Liver (tissue), 9 donors: ENCODE results near the gene LRTM1. TPM values are rescaled to one million over a fixed set of nuclear protein-coding genes. Genes with fewer than 3 reads are reported as not detected.

Source experiments
- DNase-seq: peaks from one replicate; pipeline ENCODE4 v3.0.0-alpha.2; 2017; ENCODE audit warnings: low spot score
- H3K27ac ChIP-seq, 2 donors: one replicate each; pipeline ENCODE4 v1.7.0; 2013; ENCODE audit warnings: inconsistent platforms in 2 of 2, low read length in 2 of 2, control low read depth in 1 of 2, low read depth in 1 of 2, mild to moderate bottlenecking in 1 of 2
- H3K27me3 ChIP-seq, 4 donors: one replicate each; pipeline versions ENCODE4 v1.6.1 to v1.7.0; 2013; ENCODE audit warnings: low read length in 3 of 4, inconsistent platforms in 1 of 4, mild to moderate bottlenecking in 1 of 4, moderate library complexity in 1 of 4; ENCODE audit not compliant: control insufficient read depth in 4 of 4, insufficient read depth in 4 of 4
- H3K36me3 ChIP-seq, 4 donors: one replicate each; pipeline versions ENCODE4 v1.6.1 to v1.7.0; 2013; ENCODE audit warnings: low read length in 3 of 4, mild to moderate bottlenecking in 3 of 4, low read depth in 1 of 4, moderate library complexity in 1 of 4; ENCODE audit not compliant: control insufficient read depth in 4 of 4, insufficient read depth in 3 of 4
- H3K4me1 ChIP-seq, 4 donors: one replicate each; pipeline versions ENCODE4 v1.6.1 to v1.7.0; 2013; ENCODE audit warnings: low read length in 3 of 4, mild to moderate bottlenecking in 3 of 4, moderate library complexity in 1 of 4; ENCODE audit not compliant: control insufficient read depth in 4 of 4, insufficient read depth in 4 of 4
- H3K4me3 ChIP-seq, 3 donors: one replicate each; pipeline versions ENCODE4 v1.6.1 to v1.7.0; 2013; ENCODE audit warnings: low read length in 3 of 3, control low read depth in 1 of 3, low read depth in 1 of 3, mild to moderate bottlenecking in 1 of 3
- H3K9ac ChIP-seq, 2 donors: one replicate each; pipeline ENCODE4 v1.7.0; 2013; ENCODE audit warnings: low read length in 2 of 2, mild to moderate bottlenecking in 2 of 2, moderate library complexity in 2 of 2, control low read depth in 1 of 2, low read depth in 1 of 2
- H3K9me3 ChIP-seq, 4 donors: one replicate each; pipeline versions ENCODE4 v1.6.1 to v1.7.0; 2013; ENCODE audit warnings: low read length in 3 of 4; ENCODE audit not compliant: control insufficient read depth in 4 of 4
- EGR1 ChIP-seq, 2 donors: IDR thresholded peaks; 2 replicates each; pipeline ENCODE4 v1.6.1; 2016 to 2018; ENCODE audit warnings: antibody characterized with exemption in 2 of 2, low read depth in 2 of 2
- GABPA ChIP-seq, 2 donors: IDR thresholded peaks in 1 of 2; conservative IDR thresholded peaks in 1 of 2; 2 replicates each; pipeline ENCODE4 v1.6.1; 2016; ENCODE audit warnings: antibody characterized with exemption in 2 of 2, mild to moderate bottlenecking in 1 of 2, moderate library complexity in 1 of 2
- HNF4A ChIP-seq, 2 donors: conservative IDR thresholded peaks; 2 replicates each; pipeline ENCODE4 v1.6.1; 2016; ENCODE audit warnings: antibody characterized with exemption in 2 of 2, mild to moderate bottlenecking in 2 of 2
- HNF4G ChIP-seq: IDR thresholded peaks from 2 replicates; pipeline ENCODE4 v1.6.1; 2016; ENCODE audit warnings: antibody characterized with exemption
- JUND ChIP-seq, 2 donors: IDR thresholded peaks; 2 replicates each; pipeline ENCODE4 v1.6.1; 2016; ENCODE audit warnings: antibody characterized with exemption in 2 of 2
- NR2F2 ChIP-seq: IDR thresholded peaks from 2 replicates; pipeline ENCODE4 v1.6.1; 2016; ENCODE audit warnings: antibody characterized with exemption
- RAD21 ChIP-seq, 2 donors: IDR thresholded peaks; 2 replicates each; pipeline ENCODE4 v1.6.1; 2016; ENCODE audit warnings: antibody characterized with exemption in 2 of 2, mild to moderate bottlenecking in 2 of 2
- RXRA ChIP-seq, 2 donors: IDR thresholded peaks; 2 replicates each; pipeline ENCODE4 v1.6.1; 2017 to 2018; ENCODE audit warnings: antibody characterized with exemption in 2 of 2, mild to moderate bottlenecking in 1 of 2
- SP1 ChIP-seq: IDR thresholded peaks from 2 replicates; pipeline ENCODE4 v1.6.1; 2018; ENCODE audit warnings: antibody characterized with exemption, mild to moderate bottlenecking
- YY1 ChIP-seq: IDR thresholded peaks from 2 replicates; pipeline ENCODE4 v1.6.1; 2016; ENCODE audit warnings: antibody characterized with exemption, mild to moderate bottlenecking
- WGBS: extraction: QIAGEN DNeasy Blood & Tissue Kit; methylation state at CpG from one replicate; pipeline ENCODE4 v1.1.7; 2013; 5-methylcytosine and 5-hydroxymethylcytosine counted together
- polyA plus RNA-seq, 2 donors: library from polyadenylated mRNA; stranded (reverse) in 1 of 2; unstranded in 1 of 2; fragments of 200-250 nt in 1 of 2; fragments of >200 nt in 1 of 2; fragmentation: Nextera tagmentation in 1 of 2; extraction: Ambion mirVana in 1 of 2; gene quantifications; one replicate each; pipeline versions ENCODE4 v1.2.1 to v1.2.3, GENCODE V29; 2013 to 2015
- total RNA-seq, 2 donors: library from RNA; depleted of rRNA; stranded (reverse); fragments of >200 nt; gene quantifications; one replicate each; pipeline ENCODE4 v1.2.3, GENCODE V29; 2014
- TF ChIP-seq, protein P1 (sequence below): fragments of 150-350 bp; IDR thresholded peaks from 2 replicates; pipeline ENCODE4 v1.5.1; 2017; ENCODE audit warnings: improper control_type of control experiment, low read depth, low read length; ENCODE audit not compliant: missing input control
- TF ChIP-seq, protein P2 (sequence below): IDR thresholded peaks from 2 replicates; pipeline ENCODE4 v1.6.1; 2016; ENCODE audit warnings: antibody characterized with exemption
- TF ChIP-seq, protein P3 (sequence below): IDR thresholded peaks from 2 replicates; pipeline ENCODE4 v1.6.1; 2016; ENCODE audit warnings: antibody characterized with exemption
- TF ChIP-seq, protein P4 (sequence below): IDR thresholded peaks from 2 replicates; pipeline ENCODE4 v1.6.1; 2016; ENCODE audit warnings: antibody characterized with exemption, mild to moderate bottlenecking
- donor health status: healthy.
- donor health status: healthy.
- donor health status: healthy.
- donor health status: healthy.
- donor health status: healthy.

The LRTM1 gene
- total and polyA plus RNA-seq, 4 donors: not detected

DNA sequence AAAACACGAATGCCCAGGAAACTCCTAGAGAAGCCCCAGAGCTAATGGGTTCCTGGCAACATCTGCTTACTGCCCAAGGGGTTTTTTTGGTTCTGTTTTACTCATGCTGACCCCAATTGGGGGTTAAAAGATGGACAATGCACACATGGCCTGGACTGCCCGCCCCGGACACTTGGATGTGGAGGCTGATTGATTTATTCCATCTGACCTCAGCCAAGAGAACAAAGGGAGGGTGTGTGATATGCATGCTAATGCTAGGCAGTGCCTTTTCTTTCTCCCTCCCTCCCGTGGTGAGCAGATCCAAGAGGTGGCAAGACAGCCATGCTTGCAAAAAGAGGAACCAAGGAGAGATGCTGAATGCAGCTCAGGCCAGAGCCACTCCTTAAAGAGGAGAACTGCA lies 3.3 kb upstream of the LRTM1 start (continued):
- no peak for TF ChIP-seq RAD21 (IDR thresholded peaks at IDR 0.05)
- no peak for TF ChIP-seq JUND (IDR thresholded peaks at IDR 0.05)

DNA sequence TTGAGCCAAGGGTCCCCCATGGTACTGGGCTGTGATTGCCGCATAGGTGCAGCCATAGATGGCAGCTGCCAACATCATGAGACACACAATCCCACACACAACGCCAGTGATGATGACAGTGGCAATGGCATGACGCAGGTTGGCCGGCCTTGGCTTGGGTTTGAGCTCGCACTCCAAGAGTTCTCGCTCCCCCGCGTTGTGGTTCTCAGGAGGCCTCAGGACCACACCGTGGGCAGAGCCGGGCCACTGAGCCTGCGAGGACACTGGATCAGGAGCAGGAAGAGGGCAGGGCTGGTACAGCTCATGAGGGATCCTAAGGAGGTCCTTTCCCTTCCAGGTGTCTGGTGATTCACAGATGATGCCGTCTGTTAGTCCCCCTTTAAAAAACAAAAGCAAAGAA lies 9.3 kb downstream of the LRTM1 start:
- DNase-seq: no peak

More for the DNA sequence above, 9.3 kb downstream of the LRTM1 start:
- Histone ChIP-seq H3K4me3 (no peak overlapping the region), H3K27ac (no peak overlapping the region), H3K9ac (no peak overlapping the region), H3K27me3 (no peaks in the 10 kb centered on the region), H3K9me3 (no peaks in the 10 kb centered on the region), H3K36me3 (no peaks in the 10 kb centered on the region), H3K4me1 (no peaks in the 10 kb centered on the region)
- 92% methylated on average over 12 of the region's 12 CpGs for WGBS
- TF ChIP-seq, protein P1, sequence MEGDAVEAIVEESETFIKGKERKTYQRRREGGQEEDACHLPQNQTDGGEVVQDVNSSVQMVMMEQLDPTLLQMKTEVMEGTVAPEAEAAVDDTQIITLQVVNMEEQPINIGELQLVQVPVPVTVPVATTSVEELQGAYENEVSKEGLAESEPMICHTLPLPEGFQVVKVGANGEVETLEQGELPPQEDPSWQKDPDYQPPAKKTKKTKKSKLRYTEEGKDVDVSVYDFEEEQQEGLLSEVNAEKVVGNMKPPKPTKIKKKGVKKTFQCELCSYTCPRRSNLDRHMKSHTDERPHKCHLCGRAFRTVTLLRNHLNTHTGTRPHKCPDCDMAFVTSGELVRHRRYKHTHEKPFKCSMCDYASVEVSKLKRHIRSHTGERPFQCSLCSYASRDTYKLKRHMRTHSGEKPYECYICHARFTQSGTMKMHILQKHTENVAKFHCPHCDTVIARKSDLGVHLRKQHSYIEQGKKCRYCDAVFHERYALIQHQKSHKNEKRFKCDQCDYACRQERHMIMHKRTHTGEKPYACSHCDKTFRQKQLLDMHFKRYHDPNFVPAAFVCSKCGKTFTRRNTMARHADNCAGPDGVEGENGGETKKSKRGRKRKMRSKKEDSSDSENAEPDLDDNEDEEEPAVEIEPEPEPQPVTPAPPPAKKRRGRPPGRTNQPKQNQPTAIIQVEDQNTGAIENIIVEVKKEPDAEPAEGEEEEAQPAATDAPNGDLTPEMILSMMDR: no peak
- TF ChIP-seq, protein P2, sequence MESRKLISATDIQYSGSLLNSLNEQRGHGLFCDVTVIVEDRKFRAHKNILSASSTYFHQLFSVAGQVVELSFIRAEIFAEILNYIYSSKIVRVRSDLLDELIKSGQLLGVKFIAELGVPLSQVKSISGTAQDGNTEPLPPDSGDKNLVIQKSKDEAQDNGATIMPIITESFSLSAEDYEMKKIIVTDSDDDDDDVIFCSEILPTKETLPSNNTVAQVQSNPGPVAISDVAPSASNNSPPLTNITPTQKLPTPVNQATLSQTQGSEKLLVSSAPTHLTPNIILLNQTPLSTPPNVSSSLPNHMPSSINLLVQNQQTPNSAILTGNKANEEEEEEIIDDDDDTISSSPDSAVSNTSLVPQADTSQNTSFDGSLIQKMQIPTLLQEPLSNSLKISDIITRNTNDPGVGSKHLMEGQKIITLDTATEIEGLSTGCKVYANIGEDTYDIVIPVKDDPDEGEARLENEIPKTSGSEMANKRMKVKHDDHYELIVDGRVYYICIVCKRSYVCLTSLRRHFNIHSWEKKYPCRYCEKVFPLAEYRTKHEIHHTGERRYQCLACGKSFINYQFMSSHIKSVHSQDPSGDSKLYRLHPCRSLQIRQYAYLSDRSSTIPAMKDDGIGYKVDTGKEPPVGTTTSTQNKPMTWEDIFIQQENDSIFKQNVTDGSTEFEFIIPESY: no peak
- TF ChIP-seq EGR1 (IDR thresholded peaks at IDR 0.05; ENCODE audit: low read depth in 2 of 2): no peak
- TF ChIP-seq, protein P3, sequence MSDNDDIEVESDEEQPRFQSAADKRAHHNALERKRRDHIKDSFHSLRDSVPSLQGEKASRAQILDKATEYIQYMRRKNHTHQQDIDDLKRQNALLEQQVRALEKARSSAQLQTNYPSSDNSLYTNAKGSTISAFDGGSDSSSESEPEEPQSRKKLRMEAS: no peak
- no peak for TF ChIP-seq JUND (IDR thresholded peaks at IDR 0.05)
- TF ChIP-seq HNF4A (conservative IDR thresholded peaks at IDR 0.05): no peak
- TF ChIP-seq RXRA (IDR thresholded peaks at IDR 0.05): no peak
- TF ChIP-seq YY1: no peak
- no peak for TF ChIP-seq SP1
- TF ChIP-seq NR2F2: no peak
- no peak for TF ChIP-seq GABPA (IDR thresholded peaks at IDR 0.05 in 1 of 2, conservative IDR thresholded peaks at IDR 0.05 in 1 of 2)
- TF ChIP-seq, protein P4, sequence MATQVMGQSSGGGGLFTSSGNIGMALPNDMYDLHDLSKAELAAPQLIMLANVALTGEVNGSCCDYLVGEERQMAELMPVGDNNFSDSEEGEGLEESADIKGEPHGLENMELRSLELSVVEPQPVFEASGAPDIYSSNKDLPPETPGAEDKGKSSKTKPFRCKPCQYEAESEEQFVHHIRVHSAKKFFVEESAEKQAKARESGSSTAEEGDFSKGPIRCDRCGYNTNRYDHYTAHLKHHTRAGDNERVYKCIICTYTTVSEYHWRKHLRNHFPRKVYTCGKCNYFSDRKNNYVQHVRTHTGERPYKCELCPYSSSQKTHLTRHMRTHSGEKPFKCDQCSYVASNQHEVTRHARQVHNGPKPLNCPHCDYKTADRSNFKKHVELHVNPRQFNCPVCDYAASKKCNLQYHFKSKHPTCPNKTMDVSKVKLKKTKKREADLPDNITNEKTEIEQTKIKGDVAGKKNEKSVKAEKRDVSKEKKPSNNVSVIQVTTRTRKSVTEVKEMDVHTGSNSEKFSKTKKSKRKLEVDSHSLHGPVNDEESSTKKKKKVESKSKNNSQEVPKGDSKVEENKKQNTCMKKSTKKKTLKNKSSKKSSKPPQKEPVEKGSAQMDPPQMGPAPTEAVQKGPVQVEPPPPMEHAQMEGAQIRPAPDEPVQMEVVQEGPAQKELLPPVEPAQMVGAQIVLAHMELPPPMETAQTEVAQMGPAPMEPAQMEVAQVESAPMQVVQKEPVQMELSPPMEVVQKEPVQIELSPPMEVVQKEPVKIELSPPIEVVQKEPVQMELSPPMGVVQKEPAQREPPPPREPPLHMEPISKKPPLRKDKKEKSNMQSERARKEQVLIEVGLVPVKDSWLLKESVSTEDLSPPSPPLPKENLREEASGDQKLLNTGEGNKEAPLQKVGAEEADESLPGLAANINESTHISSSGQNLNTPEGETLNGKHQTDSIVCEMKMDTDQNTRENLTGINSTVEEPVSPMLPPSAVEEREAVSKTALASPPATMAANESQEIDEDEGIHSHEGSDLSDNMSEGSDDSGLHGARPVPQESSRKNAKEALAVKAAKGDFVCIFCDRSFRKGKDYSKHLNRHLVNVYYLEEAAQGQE: no peak
- no peak for TF ChIP-seq HNF4G
- TF ChIP-seq RAD21 (IDR thresholded peaks at IDR 0.05): no peak
